K562 (cell line): ENCODE data around the gene TNKS2.

ENCODE experiments used
- YBX1 ChIP-seq: fragments of 450-650 bp; IDR thresholded peaks from 2 replicates; pipeline ENCODE4 v1.7.1; 2016; ENCODE audit warnings: mild to moderate bottlenecking
- ZBTB7A ChIP-seq: IDR thresholded peaks from 2 replicates; pipeline ENCODE4 v1.6.1; 2011; ENCODE audit warnings: low read depth, mild to moderate bottlenecking, low read length, moderate library complexity, borderline replicate concordance; ENCODE audit not compliant: control insufficient read depth

DNA sequence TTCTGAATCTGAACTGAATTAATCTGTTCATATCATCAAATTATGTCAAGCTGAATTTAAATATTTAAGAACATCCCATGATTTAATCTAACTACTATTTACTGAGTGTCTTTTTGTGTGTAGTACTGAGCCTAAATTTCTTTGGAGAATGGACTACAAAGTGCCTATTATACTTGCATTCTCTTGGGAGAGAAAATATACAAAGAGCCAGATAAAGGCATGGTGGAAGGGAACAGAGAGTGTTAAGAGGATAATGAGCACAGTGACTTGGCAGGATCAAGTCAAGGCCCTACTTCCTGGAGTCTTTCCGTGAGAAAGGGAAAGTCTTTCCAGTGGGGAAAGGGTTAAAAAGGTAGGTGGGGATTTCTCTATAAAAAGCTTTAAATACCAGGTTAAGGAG lies 15.0 kb downstream of the TNKS2 start:
- no peak for TF ChIP-seq YBX1
- TF ChIP-seq ZBTB7A = no peak
